Endodermal cell (in vitro differentiated cells): ENCODE results near the gene MTHFSD. TPM values are rescaled to one million over a fixed set of nuclear protein-coding genes. Genes with fewer than 3 reads are reported as not detected.

Source experiments
- DNase-seq: peaks from one replicate; pipeline ENCODE4 v3.0.0-alpha.2; 2017
- H3K27ac ChIP-seq: 2 replicates; pipeline ENCODE4 v1.5.1; 2013; ENCODE audit warnings: mild to moderate bottlenecking, low read depth, low read length, moderate library complexity
- H3K27me3 ChIP-seq: 2 replicates; pipeline ENCODE4 v1.6.1; 2013; ENCODE audit warnings: mild to moderate bottlenecking, low read length, moderate library complexity; ENCODE audit not compliant: insufficient read depth, control insufficient read depth, poor library complexity, severe bottlenecking
- H3K36me3 ChIP-seq: 2 replicates; pipeline ENCODE4 v1.7.0; 2013; ENCODE audit warnings: mild to moderate bottlenecking, low read length, moderate library complexity; ENCODE audit not compliant: control insufficient read depth, insufficient read depth
- H3K4me1 ChIP-seq: one replicate; pipeline ENCODE4 v1.7.0; 2013; ENCODE audit warnings: low read length; ENCODE audit not compliant: control insufficient read depth, insufficient read depth
- H3K4me3 ChIP-seq: 2 replicates; pipeline ENCODE4 v1.5.1; 2013; ENCODE audit warnings: mild to moderate bottlenecking, low read length, moderate library complexity
- H3K9ac ChIP-seq: 2 replicates; pipeline ENCODE4 v1.6.1; 2013; ENCODE audit warnings: mild to moderate bottlenecking, low read length, moderate library complexity; ENCODE audit not compliant: poor library complexity, severe bottlenecking; ENCODE audit errors: extremely low read depth
- H3K9me3 ChIP-seq: 2 replicates; pipeline ENCODE4 v1.6.1; 2013; ENCODE audit warnings: mild to moderate bottlenecking, low read length, moderate library complexity; ENCODE audit not compliant: control insufficient read depth
- H3K27ac Mint-ChIP-seq: 2 replicates; pipeline ENCODE4 v1.8.0; 2020; ENCODE audit warnings: mixed read lengths
- H3K27me3 Mint-ChIP-seq: 2 replicates; pipeline ENCODE4 v1.8.0; 2021; ENCODE audit warnings: mild to moderate bottlenecking, mixed read lengths; ENCODE audit not compliant: insufficient read depth
- H3K36me3 Mint-ChIP-seq: 2 replicates; pipeline ENCODE4 v1.8.0; 2020; ENCODE audit warnings: low read depth, mixed read lengths
- H3K4me1 Mint-ChIP-seq: 2 replicates; pipeline ENCODE4 v1.8.0; 2020; ENCODE audit warnings: mixed read lengths
- H3K4me3 Mint-ChIP-seq: 2 replicates; pipeline ENCODE4 v1.8.0; 2020; ENCODE audit warnings: mild to moderate bottlenecking, moderate library complexity, mixed read lengths
- H3K9me3 Mint-ChIP-seq: 2 replicates; pipeline ENCODE4 v1.8.0; 2020; ENCODE audit warnings: mild to moderate bottlenecking, mixed read lengths
- WGBS, 2 experiments: methylation state at CpG; one replicate each; pipeline versions ENCODE4 v1.1.5 to v1.1.7; 2013; ENCODE audit warnings: missing lambda C conversion rate in 2 of 2, mixed read lengths in 1 of 2; ENCODE audit not compliant: insufficient coverage in 1 of 2, insufficient read length in 1 of 2; 5-methylcytosine and 5-hydroxymethylcytosine counted together
- total RNA-seq, 2 donors: library from RNA; stranded (reverse); fragmentation: NEBNext Ultra II Directional in 1 of 2; extraction: Animal tissue kit (Norgen Biotek cat#: 25700) in 1 of 2; gene quantifications; 2 replicates in 1 of 2; 3 replicates in 1 of 2; pipeline ENCODE4 v1.2.1, GENCODE V29; 2021
- TF ChIP-seq, protein P1 (sequence below): fragments of 200-600 bp; sonication (generic); conservative IDR thresholded peaks from 2 replicates; pipeline ENCODE4 v1.5.0; 2021; ENCODE audit warnings: antibody characterized with exemption, mild to moderate bottlenecking

The MTHFSD gene
- total RNA-seq, 2 donors from 2014 or later: 15.0 to 25.8 TPM

DNA sequence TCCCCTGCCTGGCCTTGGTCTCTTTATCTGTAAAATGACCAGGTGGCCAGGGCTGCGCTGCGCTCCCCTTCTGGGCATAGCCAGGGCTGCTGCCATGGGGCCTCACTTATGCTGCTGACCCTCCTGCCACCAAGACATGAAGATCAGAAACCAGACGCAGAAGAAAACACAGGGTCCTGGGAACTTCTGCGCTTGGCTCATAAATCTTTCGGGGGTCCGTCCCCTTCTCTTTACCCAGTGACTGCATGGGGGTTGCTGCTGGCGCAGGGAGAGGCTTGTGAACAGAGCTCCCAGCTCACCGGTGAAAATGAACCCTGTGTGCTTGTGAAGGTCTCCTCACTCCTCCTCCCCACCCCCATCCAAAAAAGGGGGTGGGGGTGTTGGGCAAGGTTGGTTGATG, 17.6 kb upstream of the MTHFSD start:
- Mint-ChIP-seq H3K4me1 (peaks cover 26% of the 10 kb centered on the region), H3K9me3 (no peaks in the 10 kb centered on the region), H3K27me3 (peaks cover 97% of the 10 kb centered on the region), H3K4me3 (no peak overlapping the region), H3K27ac (no peak overlapping the region), H3K36me3 (no peaks in the 10 kb centered on the region)
- no peak overlapping the region for H3K4me3 ChIP-seq
- no peaks in the 10 kb centered on the region for H3K9me3 ChIP-seq
- H3K36me3 ChIP-seq: no peaks in the 10 kb centered on the region
- no peak for DNase-seq
- no peak overlapping the region for H3K27ac ChIP-seq
- no peak overlapping the region for H3K9ac ChIP-seq
- 87 to 88% methylated on average over 6 to 7 of the region's 8 CpGs for WGBS, 2 experiments
- TF ChIP-seq, protein P1, sequence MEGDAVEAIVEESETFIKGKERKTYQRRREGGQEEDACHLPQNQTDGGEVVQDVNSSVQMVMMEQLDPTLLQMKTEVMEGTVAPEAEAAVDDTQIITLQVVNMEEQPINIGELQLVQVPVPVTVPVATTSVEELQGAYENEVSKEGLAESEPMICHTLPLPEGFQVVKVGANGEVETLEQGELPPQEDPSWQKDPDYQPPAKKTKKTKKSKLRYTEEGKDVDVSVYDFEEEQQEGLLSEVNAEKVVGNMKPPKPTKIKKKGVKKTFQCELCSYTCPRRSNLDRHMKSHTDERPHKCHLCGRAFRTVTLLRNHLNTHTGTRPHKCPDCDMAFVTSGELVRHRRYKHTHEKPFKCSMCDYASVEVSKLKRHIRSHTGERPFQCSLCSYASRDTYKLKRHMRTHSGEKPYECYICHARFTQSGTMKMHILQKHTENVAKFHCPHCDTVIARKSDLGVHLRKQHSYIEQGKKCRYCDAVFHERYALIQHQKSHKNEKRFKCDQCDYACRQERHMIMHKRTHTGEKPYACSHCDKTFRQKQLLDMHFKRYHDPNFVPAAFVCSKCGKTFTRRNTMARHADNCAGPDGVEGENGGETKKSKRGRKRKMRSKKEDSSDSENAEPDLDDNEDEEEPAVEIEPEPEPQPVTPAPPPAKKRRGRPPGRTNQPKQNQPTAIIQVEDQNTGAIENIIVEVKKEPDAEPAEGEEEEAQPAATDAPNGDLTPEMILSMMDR: no peak
- H3K4me1 ChIP-seq: peaks cover 11% of the 10 kb centered on the region
- H3K27me3 ChIP-seq: peaks cover 99% of the 10 kb centered on the region

DNA sequence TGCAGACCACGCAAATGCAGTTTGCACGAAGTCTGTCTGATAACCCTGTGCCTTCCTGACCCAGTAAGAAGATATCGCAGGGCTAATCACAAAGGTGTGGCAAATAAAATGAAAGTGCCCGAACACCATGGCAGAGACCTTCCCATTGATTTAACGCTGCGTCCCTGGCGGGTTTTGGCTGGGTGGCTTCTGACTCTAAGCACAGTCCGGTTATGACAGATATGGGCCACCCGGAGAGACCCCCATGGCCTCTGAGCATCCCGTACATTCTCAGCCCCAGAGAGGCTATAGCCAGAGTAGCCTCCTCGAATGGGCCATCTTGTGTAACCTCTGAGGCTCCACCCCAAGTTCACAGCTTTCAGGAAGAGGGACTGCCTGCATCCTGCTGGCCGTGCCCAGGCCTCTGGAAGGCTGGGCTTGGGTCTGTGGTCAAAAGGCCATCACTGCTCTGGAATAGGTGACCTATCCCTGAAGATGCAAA, 17.0 kb upstream of the MTHFSD start:
- Mint-ChIP-seq H3K9me3 (no peaks in the 10 kb centered on the region), H3K4me3 (no peak overlapping the region), H3K36me3 (no peaks in the 10 kb centered on the region), H3K4me1 (peaks cover 24% of the 10 kb centered on the region), H3K27ac (no peak overlapping the region), H3K27me3 (peaks cover 97% of the 10 kb centered on the region)
- no peak overlapping the region for H3K4me3 ChIP-seq
- H3K36me3 ChIP-seq: no peaks in the 10 kb centered on the region
- no peaks in the 10 kb centered on the region for H3K9me3 ChIP-seq
- H3K4me1 ChIP-seq: peaks cover 11% of the 10 kb centered on the region
- WGBS, 2 experiments: 86 to 92% methylated on average over 12 of the region's 12 CpGs
- H3K27me3 ChIP-seq: peaks cover 99% of the 10 kb centered on the region
- TF ChIP-seq, protein P1: no peak
- no peak overlapping the region for H3K27ac ChIP-seq
- DNase-seq: peak; percentile 50
- no peak overlapping the region for H3K9ac ChIP-seq

DNA sequence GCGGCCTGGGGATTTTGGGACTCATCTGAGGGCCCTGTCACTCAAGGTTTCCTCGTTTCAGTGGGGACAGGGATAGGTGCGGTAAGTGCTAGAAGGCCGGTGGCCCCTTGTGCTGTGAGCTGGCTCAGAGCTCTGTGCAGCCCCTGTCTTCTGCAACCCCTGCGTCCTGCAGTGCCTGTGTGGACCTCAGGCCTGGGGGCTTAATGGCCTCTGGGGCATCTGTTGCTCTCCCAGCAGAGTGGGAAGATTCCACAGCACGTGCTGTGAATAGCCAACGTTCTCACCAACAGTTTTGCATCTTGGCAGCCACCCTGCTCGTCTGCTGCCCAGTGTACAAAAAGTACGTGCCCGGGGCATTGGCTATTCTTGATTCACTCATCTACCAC, 16.5 kb upstream of the MTHFSD start:
- H3K36me3 ChIP-seq: no peaks in the 10 kb centered on the region
- Mint-ChIP-seq H3K4me3 (no peak overlapping the region), H3K27ac (no peak overlapping the region), H3K36me3 (no peaks in the 10 kb centered on the region), H3K27me3 (peaks cover 93% of the 10 kb centered on the region), H3K4me1 (peaks cover 21% of the 10 kb centered on the region), H3K9me3 (no peaks in the 10 kb centered on the region)
- DNase-seq: no peak
- H3K4me3 ChIP-seq: no peak overlapping the region
- TF ChIP-seq, protein P1: no peak
- H3K27ac ChIP-seq: no peak overlapping the region
- 62 to 75% methylated on average over 6 to 10 of the region's 10 CpGs for WGBS, 2 experiments
- H3K27me3 ChIP-seq: peaks cover 97% of the 10 kb centered on the region
- no peaks in the 10 kb centered on the region for H3K9me3 ChIP-seq
- H3K4me1 ChIP-seq: peaks cover 9% of the 10 kb centered on the region
- H3K9ac ChIP-seq: no peak overlapping the region
